ENCODE data around the gene DRD2. TPM values are rescaled to one million over a fixed set of nuclear protein-coding genes. Genes with fewer than 3 reads are reported as not detected.

Gene DRD2
- total and polyA plus RNA-seq, 4 donors = not detected

DNA sequence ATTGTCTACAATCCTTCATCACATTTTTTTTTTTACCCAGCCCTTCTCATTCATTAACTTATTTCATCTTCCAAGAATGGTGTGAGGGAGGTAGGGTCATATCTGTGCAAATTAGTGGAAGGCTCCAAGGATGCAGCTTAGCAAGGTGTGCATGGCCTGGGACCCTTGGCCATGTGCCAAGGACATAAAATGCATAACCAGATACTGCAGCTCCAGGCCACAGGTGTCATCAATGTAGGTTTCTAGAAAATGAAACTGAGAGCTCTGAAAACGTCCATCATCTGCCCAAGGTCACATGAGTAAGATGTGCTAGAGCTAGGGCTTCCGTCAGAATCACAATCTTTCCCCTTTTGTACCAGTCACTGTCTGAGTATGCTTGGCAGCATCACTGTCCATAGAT is 57.8 kb downstream of the DRD2 start:
- DNase-seq (ENCODE audit: low spot score) = no peak
- Histone ChIP-seq H3K27me3 (ENCODE audit: control insufficient read depth in 4 of 4, insufficient read depth in 4 of 4, low read length in 3 of 4) (no peaks in the 10 kb centered on the region), H3K4me1 (ENCODE audit: control insufficient read depth in 4 of 4, insufficient read depth in 4 of 4, low read length in 3 of 4) (no peaks in the 10 kb centered on the region), H3K36me3 (ENCODE audit: control insufficient read depth in 4 of 4, insufficient read depth in 3 of 4, low read depth in 1 of 4, low read length in 3 of 4) (no peaks in the 10 kb centered on the region), H3K9ac (ENCODE audit: low read depth in 1 of 2, low read length in 2 of 2) (no peak overlapping the region), H3K4me3 (ENCODE audit: low read depth in 1 of 3, low read length in 3 of 3) (no peak overlapping the region), H3K27ac (ENCODE audit: low read depth in 1 of 2, low read length in 2 of 2) (no peak overlapping the region), H3K9me3 (ENCODE audit: control insufficient read depth in 4 of 4, low read length in 3 of 4) (no peaks in the 10 kb centered on the region)
- TF ChIP-seq, protein P1, sequence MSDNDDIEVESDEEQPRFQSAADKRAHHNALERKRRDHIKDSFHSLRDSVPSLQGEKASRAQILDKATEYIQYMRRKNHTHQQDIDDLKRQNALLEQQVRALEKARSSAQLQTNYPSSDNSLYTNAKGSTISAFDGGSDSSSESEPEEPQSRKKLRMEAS (IDR thresholded peaks at IDR 0.05) = no peak
- TF ChIP-seq HNF4A (conservative IDR thresholded peaks at IDR 0.05) (no peak), GABPA (IDR thresholded peaks at IDR 0.05 in 1 of 2, conservative IDR thresholded peaks at IDR 0.05 in 1 of 2) (no peak), FOXA2 (IDR thresholded peaks at IDR 0.05) (no peak), TAF1 (conservative IDR thresholded peaks at IDR 0.05) (no peak), RAD21 (IDR thresholded peaks at IDR 0.05) (no peak), RXRA (IDR thresholded peaks at IDR 0.05) (no peak), YY1 (IDR thresholded peaks at IDR 0.05) (no peak), JUND (IDR thresholded peaks at IDR 0.05) (no peak), SP1 (IDR thresholded peaks at IDR 0.05) (no peak), ZBTB33 (IDR thresholded peaks at IDR 0.05) (no peak)
- TF ChIP-seq, protein P2, sequence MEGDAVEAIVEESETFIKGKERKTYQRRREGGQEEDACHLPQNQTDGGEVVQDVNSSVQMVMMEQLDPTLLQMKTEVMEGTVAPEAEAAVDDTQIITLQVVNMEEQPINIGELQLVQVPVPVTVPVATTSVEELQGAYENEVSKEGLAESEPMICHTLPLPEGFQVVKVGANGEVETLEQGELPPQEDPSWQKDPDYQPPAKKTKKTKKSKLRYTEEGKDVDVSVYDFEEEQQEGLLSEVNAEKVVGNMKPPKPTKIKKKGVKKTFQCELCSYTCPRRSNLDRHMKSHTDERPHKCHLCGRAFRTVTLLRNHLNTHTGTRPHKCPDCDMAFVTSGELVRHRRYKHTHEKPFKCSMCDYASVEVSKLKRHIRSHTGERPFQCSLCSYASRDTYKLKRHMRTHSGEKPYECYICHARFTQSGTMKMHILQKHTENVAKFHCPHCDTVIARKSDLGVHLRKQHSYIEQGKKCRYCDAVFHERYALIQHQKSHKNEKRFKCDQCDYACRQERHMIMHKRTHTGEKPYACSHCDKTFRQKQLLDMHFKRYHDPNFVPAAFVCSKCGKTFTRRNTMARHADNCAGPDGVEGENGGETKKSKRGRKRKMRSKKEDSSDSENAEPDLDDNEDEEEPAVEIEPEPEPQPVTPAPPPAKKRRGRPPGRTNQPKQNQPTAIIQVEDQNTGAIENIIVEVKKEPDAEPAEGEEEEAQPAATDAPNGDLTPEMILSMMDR (IDR thresholded peaks at IDR 0.05; ENCODE audit: low read depth, low read length, missing input control) = no peak
- TF ChIP-seq, protein P3, sequence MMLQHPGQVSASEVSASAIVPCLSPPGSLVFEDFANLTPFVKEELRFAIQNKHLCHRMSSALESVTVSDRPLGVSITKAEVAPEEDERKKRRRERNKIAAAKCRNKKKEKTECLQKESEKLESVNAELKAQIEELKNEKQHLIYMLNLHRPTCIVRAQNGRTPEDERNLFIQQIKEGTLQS (IDR thresholded peaks at IDR 0.05) = no peak
- TF ChIP-seq, protein P4, sequence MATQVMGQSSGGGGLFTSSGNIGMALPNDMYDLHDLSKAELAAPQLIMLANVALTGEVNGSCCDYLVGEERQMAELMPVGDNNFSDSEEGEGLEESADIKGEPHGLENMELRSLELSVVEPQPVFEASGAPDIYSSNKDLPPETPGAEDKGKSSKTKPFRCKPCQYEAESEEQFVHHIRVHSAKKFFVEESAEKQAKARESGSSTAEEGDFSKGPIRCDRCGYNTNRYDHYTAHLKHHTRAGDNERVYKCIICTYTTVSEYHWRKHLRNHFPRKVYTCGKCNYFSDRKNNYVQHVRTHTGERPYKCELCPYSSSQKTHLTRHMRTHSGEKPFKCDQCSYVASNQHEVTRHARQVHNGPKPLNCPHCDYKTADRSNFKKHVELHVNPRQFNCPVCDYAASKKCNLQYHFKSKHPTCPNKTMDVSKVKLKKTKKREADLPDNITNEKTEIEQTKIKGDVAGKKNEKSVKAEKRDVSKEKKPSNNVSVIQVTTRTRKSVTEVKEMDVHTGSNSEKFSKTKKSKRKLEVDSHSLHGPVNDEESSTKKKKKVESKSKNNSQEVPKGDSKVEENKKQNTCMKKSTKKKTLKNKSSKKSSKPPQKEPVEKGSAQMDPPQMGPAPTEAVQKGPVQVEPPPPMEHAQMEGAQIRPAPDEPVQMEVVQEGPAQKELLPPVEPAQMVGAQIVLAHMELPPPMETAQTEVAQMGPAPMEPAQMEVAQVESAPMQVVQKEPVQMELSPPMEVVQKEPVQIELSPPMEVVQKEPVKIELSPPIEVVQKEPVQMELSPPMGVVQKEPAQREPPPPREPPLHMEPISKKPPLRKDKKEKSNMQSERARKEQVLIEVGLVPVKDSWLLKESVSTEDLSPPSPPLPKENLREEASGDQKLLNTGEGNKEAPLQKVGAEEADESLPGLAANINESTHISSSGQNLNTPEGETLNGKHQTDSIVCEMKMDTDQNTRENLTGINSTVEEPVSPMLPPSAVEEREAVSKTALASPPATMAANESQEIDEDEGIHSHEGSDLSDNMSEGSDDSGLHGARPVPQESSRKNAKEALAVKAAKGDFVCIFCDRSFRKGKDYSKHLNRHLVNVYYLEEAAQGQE (IDR thresholded peaks at IDR 0.05) = no peak
- WGBS = 57% methylated on average over 2 of the region's 2 CpGs

DNA sequence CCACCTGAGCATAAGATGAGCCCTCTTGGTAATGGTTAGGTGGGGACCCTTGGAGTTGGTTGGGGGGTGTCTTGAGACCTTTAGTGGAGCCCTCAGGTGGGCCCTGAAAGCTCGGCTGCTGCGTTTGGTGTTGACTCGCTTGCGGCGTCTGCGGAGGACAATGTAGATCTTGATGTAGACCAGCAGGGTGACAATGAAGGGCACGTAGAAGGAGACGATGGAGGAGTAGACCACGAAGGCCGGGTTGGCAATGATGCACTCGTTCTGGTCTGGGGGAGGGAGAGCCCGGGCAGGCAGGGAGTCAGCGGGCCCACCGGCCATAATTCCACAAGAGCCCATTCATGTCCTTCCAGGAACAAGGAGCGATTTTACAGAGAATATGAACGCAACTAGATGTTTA is 59.9 kb downstream of the DRD2 start:
- H3K9ac ChIP-seq (ENCODE audit: low read depth in 1 of 2, low read length in 2 of 2) = no peak overlapping the region
- DNase-seq (ENCODE audit: low spot score) = no peak
- H3K36me3 ChIP-seq (ENCODE audit: control insufficient read depth in 4 of 4, insufficient read depth in 3 of 4, low read depth in 1 of 4, low read length in 3 of 4) = no peaks in the 10 kb centered on the region
- TF ChIP-seq TAF1 (conservative IDR thresholded peaks at IDR 0.05) = no peak
- TF ChIP-seq NR2F2 (IDR thresholded peaks at IDR 0.05) = no peak
- TF ChIP-seq ZBTB33 (IDR thresholded peaks at IDR 0.05) = no peak
- no peak overlapping the region for H3K27ac ChIP-seq (ENCODE audit: low read depth in 1 of 2, low read length in 2 of 2)
- H3K9me3 ChIP-seq (ENCODE audit: control insufficient read depth in 4 of 4, low read length in 3 of 4) = no peaks in the 10 kb centered on the region
- 91% methylated on average over 16 of the region's 16 CpGs for WGBS
- no peaks in the 10 kb centered on the region for H3K4me1 ChIP-seq (ENCODE audit: control insufficient read depth in 4 of 4, insufficient read depth in 4 of 4, low read length in 3 of 4)
- H3K4me3 ChIP-seq (ENCODE audit: low read depth in 1 of 3, low read length in 3 of 3) = no peak overlapping the region
- H3K27me3 ChIP-seq (ENCODE audit: control insufficient read depth in 4 of 4, insufficient read depth in 4 of 4, low read length in 3 of 4) = no peaks in the 10 kb centered on the region
